Psoas muscle (tissue), 8 donors: ENCODE results near the gene KCTD4. TPM values are rescaled to one million over a fixed set of nuclear protein-coding genes. Genes with fewer than 3 reads are reported as not detected.
A peak's percentile ranks its signal among the peaks of the same experiment; 100 is the strongest.

Source experiments
- ATAC-seq, 4 donors: fragments of 200-7000 bp; cut with Tn5 transposase; one replicate each; pipeline ENCODE4 v1.9.1; 2020; ENCODE audit warnings: moderate library complexity in 3 of 4, mild to moderate bottlenecking in 2 of 4
- DNase-seq, 2 donors: peaks; one replicate each; pipeline ENCODE4 v3.0.0-alpha.2; 2020
- H3K27ac ChIP-seq: fragments of 200-600 bp; one replicate; pipeline ENCODE4 v1.8.0; 2022
- H3K27me3 ChIP-seq, 3 donors: fragments of 200-600 bp in 1 of 3; one replicate each; pipeline versions ENCODE4 v1.6.1 to v1.8.0; 2013 to 2022; ENCODE audit warnings: low read length in 2 of 3, mild to moderate bottlenecking in 2 of 3, moderate library complexity in 1 of 3; ENCODE audit not compliant: insufficient read depth in 3 of 3
- H3K36me3 ChIP-seq, 2 donors: fragments of 200-600 bp in 1 of 2; one replicate each; pipeline versions ENCODE4 v1.6.1 to v1.8.0; 2013 to 2022; ENCODE audit warnings: low read depth in 1 of 2, mild to moderate bottlenecking in 1 of 2, moderate library complexity in 1 of 2; ENCODE audit not compliant: insufficient read depth in 1 of 2
- H3K4me1 ChIP-seq: fragments of 200-600 bp; one replicate; pipeline ENCODE4 v1.8.0; 2022
- H3K4me3 ChIP-seq: fragments of 200-600 bp; one replicate; pipeline ENCODE4 v1.8.0; 2022; ENCODE audit warnings: mild to moderate bottlenecking
- H3K9me3 ChIP-seq: fragments of 200-600 bp; one replicate; pipeline ENCODE4 v1.8.0; 2022
- WGBS, 3 donors: extraction: QIAGEN DNeasy Blood & Tissue Kit; methylation state at CpG; one replicate each; pipeline versions ENCODE4 v1.1.6 to v1.1.7; 2013; 5-methylcytosine and 5-hydroxymethylcytosine counted together
- intact Hi-C, 2 donors: fragments of 100-400 bp; cut with DNase I; formaldehyde crosslinking; loops; one replicate each; pipeline versions ENCODE4 v1.11.0 to v1.14.2; 2022
- polyA plus RNA-seq, 3 donors: library from polyadenylated mRNA; stranded (reverse); fragments of 200-250 nt; gene quantifications; one replicate each; pipeline ENCODE4 v1.2.3, GENCODE V29; 2013
- total RNA-seq, 4 donors: library from RNA; stranded (reverse); fragmentation: NEBNext Ultra II Directional in 2 of 4; extraction: Animal tissue kit (Norgen Biotek cat#: 25700) in 2 of 4; gene quantifications; one replicate each; pipeline versions ENCODE4 v1.2.1 to v1.2.4, GENCODE V29; 2021 to 2023
- TF ChIP-seq, protein P1 (sequence below): fragments of 200-600 bp; IDR thresholded peaks from one replicate; pipeline ENCODE4 v1.8.0; 2022; ENCODE audit warnings: antibody characterized with exemption
- donor health status: healthy with polysubstance abuse.
- donor health status: DM: no; HTN: no; CAD: no; lungs with moderate emphysema.
- donor health status: Bipolar disorder and iron deficiency.
- donor health status: healthy.
- donor health status: DM: yes; HTN: yes; CAD: no.
- donor health status: DM: no; HTN: no; CAD: no.
- donor health status: DM: no; HTN: no; CAD: no.
- donor health status: DM: yes; HTN: yes; CAD: no.

KCTD4 gene
- total and polyA plus RNA-seq, 7 donors = 0.08 TPM; not detected in 6

DNA sequence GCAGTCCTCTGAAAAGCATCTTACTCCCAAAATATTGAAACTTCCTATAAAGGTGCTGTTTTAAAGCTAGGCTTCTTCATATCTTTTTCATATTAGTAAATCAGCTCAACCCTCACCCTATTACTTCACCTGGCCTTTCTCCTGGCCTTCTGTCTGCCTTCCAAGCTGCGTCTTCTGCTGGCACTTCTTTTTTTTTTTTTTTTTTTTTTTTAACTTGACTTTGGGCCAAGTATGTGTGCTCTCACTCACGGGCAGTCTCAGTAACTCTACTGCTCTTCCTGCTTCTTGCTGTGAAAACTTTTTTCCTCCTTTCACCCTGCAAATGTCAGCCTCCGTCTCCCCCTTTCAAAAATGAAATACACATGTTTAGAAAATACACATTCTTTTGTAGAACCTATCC is 41.2 kb upstream of the KCTD4 start:
- Histone ChIP-seq H3K4me1 (peaks cover 26% of the 10 kb centered on the region), H3K9me3 (no peaks in the 10 kb centered on the region), H3K36me3 (no peaks in the 10 kb centered on the region), H3K27ac (peak overlapping the region; percentile 40), H3K4me3 (peak overlapping the region; percentile 0), H3K27me3 (no peaks in the 10 kb centered on the region)
- DNase-seq = no peak
- ATAC-seq = peak; percentile 43 to 88 (median 81)
- intact Hi-C loops = no loop called here
- TF ChIP-seq, protein P1, sequence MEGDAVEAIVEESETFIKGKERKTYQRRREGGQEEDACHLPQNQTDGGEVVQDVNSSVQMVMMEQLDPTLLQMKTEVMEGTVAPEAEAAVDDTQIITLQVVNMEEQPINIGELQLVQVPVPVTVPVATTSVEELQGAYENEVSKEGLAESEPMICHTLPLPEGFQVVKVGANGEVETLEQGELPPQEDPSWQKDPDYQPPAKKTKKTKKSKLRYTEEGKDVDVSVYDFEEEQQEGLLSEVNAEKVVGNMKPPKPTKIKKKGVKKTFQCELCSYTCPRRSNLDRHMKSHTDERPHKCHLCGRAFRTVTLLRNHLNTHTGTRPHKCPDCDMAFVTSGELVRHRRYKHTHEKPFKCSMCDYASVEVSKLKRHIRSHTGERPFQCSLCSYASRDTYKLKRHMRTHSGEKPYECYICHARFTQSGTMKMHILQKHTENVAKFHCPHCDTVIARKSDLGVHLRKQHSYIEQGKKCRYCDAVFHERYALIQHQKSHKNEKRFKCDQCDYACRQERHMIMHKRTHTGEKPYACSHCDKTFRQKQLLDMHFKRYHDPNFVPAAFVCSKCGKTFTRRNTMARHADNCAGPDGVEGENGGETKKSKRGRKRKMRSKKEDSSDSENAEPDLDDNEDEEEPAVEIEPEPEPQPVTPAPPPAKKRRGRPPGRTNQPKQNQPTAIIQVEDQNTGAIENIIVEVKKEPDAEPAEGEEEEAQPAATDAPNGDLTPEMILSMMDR = no peak
- 5 to 12% (median 8%) methylated on average over 3 of the region's 3 CpGs for WGBS, 3 donors

DNA sequence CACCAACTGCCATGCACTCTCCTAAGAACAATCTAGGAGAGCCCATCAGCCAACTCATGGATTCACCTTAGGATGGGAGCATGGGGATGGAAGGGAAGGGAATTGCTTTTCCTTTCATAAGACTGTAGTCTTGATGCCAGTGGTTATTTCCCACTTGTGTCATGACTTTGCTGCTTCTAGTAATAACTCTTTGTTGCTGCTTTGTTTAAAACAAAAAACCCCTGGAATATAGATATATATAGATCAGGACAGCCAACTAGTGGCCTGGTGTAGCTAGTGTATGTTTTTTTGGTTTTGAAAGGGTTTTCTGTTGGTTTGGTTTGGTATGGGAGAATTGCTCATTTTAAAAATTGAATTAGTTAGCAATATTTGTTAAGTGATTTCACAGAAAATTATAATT is 39.3 kb upstream of the KCTD4 start:
- TF ChIP-seq, protein P1 = no peak
- Histone ChIP-seq H3K36me3 (no peaks in the 10 kb centered on the region), H3K27ac (no peak overlapping the region), H3K4me1 (peaks cover 26% of the 10 kb centered on the region), H3K4me3 (no peak overlapping the region), H3K27me3 (no peaks in the 10 kb centered on the region), H3K9me3 (no peaks in the 10 kb centered on the region)
- DNase-seq (no peak), ATAC-seq (no peak)
- intact Hi-C loops = no loop called here

DNA sequence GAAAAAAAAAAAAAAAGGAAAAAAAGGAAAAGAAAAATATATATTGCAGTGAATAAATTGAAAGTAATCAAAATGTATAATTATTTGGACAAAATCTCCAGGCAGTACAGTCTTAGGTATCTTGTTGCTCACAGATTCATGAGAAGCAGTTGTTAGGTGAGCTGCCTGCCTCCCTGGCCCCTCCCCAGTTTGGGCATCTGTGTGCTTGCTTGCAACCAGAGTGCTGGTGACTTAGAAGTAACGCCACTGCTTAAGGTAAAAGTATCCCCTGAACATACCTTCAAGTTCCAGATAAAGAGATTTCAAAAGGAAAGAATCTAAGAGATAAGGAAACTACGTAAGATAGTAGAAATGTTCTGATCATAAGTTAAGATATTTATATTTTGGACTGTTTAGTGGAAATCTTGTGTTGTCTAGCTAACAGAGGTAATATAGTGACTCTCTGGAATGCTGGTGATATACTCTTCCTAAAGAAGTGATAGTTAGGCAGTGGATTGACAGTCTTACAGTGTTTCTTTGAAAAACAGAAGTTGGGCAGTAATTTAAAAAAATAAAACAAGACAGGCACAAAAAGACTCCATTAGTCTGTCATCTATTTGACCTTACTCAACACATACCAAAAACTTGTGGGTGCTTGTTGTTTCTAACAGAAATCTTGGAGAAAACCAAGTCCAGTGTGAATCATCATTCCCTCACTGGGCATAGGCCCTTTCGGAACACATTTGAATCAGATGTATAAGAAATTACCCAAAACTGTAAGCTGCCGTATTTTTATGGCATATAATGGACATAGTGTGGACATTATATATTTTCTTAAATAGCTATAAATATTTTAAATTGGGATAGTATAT is 38.3 kb upstream of the KCTD4 start:
- intact Hi-C loops = no loop called here
- H3K27me3 ChIP-seq = no peaks in the 10 kb centered on the region
- WGBS, 3 donors = 94 to 96% (median 96%) methylated on average over 4 of the region's 4 CpGs
- no peaks in the 10 kb centered on the region for H3K36me3 ChIP-seq
- TF ChIP-seq, protein P1 = no peak
- no peaks in the 10 kb centered on the region for H3K9me3 ChIP-seq
- no peak overlapping the region for H3K27ac ChIP-seq
- DNase-seq = no peak
- no peak for ATAC-seq
- H3K4me1 ChIP-seq = peaks cover 26% of the 10 kb centered on the region
- no peak overlapping the region for H3K4me3 ChIP-seq

DNA sequence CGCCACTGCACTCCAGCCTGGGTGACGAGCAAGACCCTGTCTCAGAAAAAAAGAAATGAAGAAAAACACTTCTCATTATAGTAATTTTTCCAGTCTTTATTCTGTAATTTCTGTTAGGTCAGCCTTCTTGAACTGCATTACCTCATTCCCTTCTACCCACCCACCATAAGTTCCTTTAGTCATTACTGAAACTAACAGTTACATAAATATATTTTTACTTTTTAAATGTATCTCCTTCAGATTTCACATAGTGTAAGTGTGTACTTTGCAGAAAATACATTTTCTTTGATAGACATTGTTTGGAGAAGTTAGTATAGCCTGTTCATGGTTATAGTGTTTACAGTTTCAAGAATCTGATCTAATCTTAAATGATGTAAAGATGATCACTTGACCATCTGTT is 31.7 kb upstream of the KCTD4 start:
- H3K4me1 ChIP-seq = no peaks in the 10 kb centered on the region
- intact Hi-C loops = no loop called here
- 95 to 100% (median 100%) methylated on average over 2 of the region's 2 CpGs for WGBS, 3 donors
- no peaks in the 10 kb centered on the region for H3K36me3 ChIP-seq
- TF ChIP-seq, protein P1 = no peak
- no peaks in the 10 kb centered on the region for H3K27me3 ChIP-seq
- no peak for DNase-seq
- no peak for ATAC-seq
- no peaks in the 10 kb centered on the region for H3K9me3 ChIP-seq
- no peak overlapping the region for H3K4me3 ChIP-seq
- no peak overlapping the region for H3K27ac ChIP-seq

DNA sequence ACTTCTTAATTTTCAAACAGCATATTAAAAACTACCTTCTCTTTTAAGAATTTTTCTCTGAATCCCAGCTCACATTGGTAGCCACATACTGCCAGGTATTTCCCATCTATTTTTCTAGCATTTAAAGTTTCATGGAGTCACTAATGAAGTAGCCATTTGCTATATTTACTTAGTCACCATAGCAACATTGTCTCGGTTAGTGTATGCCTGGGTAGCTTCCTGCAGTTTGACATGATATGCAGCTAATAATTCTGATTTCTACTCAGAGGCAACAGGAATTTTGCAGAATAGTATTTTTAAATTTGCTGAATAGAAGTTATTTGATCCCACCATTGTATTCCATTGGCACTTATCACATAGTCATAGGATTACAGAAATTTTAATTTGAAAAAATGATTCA is 30.9 kb upstream of the KCTD4 start:
- no peaks in the 10 kb centered on the region for H3K4me1 ChIP-seq
- H3K36me3 ChIP-seq = no peaks in the 10 kb centered on the region
- intact Hi-C loops = no loop called here
- no peak for ATAC-seq
- DNase-seq = no peak
- 14 to 17% (median 15%) methylated on average over 1 of the region's 1 CpG for WGBS, 3 donors
- no peak overlapping the region for H3K4me3 ChIP-seq
- H3K27me3 ChIP-seq = no peaks in the 10 kb centered on the region
- no peak overlapping the region for H3K27ac ChIP-seq
- no peaks in the 10 kb centered on the region for H3K9me3 ChIP-seq
- TF ChIP-seq, protein P1 = no peak
